Nephron progenitor cell (in vitro differentiated cells): ENCODE results near the gene RBMS3.

Experiments
- DNase-seq: peaks from one replicate; pipeline ENCODE4 v3.0.0; 2021
- H3K27ac Mint-ChIP-seq: 2 replicates; pipeline ENCODE4 v1.8.0; 2021; ENCODE audit warnings: mild to moderate bottlenecking, moderate library complexity, mixed read lengths
- H3K27me3 Mint-ChIP-seq: 2 replicates; pipeline ENCODE4 v1.8.0; 2021; ENCODE audit warnings: mild to moderate bottlenecking, low read depth, mixed read lengths; ENCODE audit not compliant: poor library complexity
- H3K36me3 Mint-ChIP-seq: 2 replicates; pipeline ENCODE4 v1.8.0; 2021; ENCODE audit warnings: low read depth, mixed read lengths
- H3K4me1 Mint-ChIP-seq: 2 replicates; pipeline ENCODE4 v1.8.0; 2021; ENCODE audit warnings: mixed read lengths
- H3K4me3 Mint-ChIP-seq: 2 replicates; pipeline ENCODE4 v1.8.0; 2021; ENCODE audit warnings: mild to moderate bottlenecking, moderate library complexity, mixed read lengths
- H3K9me3 Mint-ChIP-seq: 2 replicates; pipeline ENCODE4 v1.8.0; 2021; ENCODE audit warnings: mild to moderate bottlenecking, moderate library complexity, mixed read lengths
- CTCF ChIP-seq: fragments of 200-600 bp; sonication (generic); IDR thresholded peaks from 2 replicates; pipeline ENCODE4 v1.5.0; 2021; ENCODE audit warnings: antibody characterized with exemption

The RBMS3 gene

DNA sequence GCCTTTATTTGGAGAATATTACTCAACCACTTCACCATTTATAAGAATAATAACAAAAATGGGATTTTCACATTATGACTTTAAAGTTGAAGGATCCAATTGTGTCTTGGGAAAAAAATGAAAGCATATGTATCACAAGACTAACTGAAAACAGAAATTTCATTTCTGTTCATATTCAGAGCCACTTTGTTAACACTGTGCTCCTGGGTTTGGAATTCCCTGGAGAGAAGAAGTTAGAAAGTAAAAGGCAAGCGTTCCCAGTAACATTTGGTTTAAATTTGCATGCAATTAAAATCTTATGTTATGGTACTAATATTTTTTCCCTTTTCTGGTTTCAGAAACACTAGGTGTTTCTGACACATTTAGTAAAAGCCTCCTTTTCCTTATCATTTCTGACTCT, 230.8 kb downstream of the RBMS3 start:
- Mint-ChIP-seq H3K27me3 (peaks cover 2% of the 10 kb centered on the region), H3K27ac (no peak overlapping the region), H3K4me1 (peaks cover 11% of the 10 kb centered on the region), H3K9me3 (peaks cover 9% of the 10 kb centered on the region), H3K36me3 (no peaks in the 10 kb centered on the region), H3K4me3 (no peak overlapping the region)
- TF ChIP-seq CTCF: no peak
- no peak for DNase-seq

DNA sequence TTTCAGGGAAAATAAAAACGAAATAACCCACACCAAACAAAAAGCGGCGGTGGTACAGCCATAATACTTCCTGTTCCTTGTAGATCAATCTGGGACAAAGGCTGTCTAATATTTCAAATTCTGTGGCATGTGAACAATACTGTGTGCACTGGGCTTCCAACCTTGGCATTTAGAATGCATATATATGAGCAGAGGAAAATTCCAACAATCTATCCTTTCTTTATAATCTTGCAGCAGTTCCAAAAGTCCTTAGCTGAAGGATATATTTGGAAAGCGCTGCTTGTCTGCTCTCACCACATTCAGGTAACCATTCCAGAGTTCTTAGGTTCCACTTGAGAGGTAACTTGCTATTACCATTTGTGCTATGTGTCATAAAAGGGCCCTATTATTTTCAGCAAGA, 231.8 kb downstream of the RBMS3 start:
- Mint-ChIP-seq H3K9me3 (peaks cover 9% of the 10 kb centered on the region), H3K4me3 (no peak overlapping the region), H3K27me3 (peaks cover 2% of the 10 kb centered on the region), H3K36me3 (no peaks in the 10 kb centered on the region), H3K4me1 (peaks cover 6% of the 10 kb centered on the region), H3K27ac (no peak overlapping the region)
- DNase-seq: no peak
- no peak for TF ChIP-seq CTCF

- Mint-ChIP-seq H3K4me1 (peaks cover 6% of the 10 kb centered on the region), H3K36me3 (no peaks in the 10 kb centered on the region), H3K27ac (no peak overlapping the region), H3K4me3 (no peak overlapping the region), H3K9me3 (peaks cover 9% of the 10 kb centered on the region), H3K27me3 (peaks cover 2% of the 10 kb centered on the region)
- TF ChIP-seq CTCF: no peak
- DNase-seq: no peak
Observed at GRCh38 chr3:29513236-29513635, 232.4 kb downstream of the RBMS3 start.

DNA sequence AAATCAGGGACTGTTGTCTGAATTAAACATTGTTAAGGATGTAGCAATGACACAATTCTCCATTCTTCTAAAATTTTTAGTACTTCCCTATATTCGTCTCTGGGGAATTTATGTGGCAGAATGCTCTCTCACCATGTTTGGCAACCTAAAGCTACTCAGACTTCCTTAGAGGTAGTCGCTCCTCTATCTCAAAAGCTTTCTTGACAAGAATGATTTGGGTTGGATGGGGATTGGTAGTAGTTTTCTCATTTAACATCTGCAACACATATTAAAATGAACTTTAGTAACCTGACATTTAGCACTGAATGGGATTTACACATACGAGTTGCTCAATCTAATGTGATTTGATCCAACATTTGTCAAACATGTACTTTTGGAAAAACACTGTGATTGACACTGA, 233.3 kb downstream of the RBMS3 start:
- no peak for TF ChIP-seq CTCF
- Mint-ChIP-seq H3K4me1 (peaks cover 6% of the 10 kb centered on the region), H3K27ac (no peak overlapping the region), H3K9me3 (peaks cover 4% of the 10 kb centered on the region), H3K4me3 (no peak overlapping the region), H3K36me3 (no peaks in the 10 kb centered on the region), H3K27me3 (peaks cover 2% of the 10 kb centered on the region)
- no peak for DNase-seq

- peaks cover 6% of the 10 kb centered on the region for H3K4me1 Mint-ChIP-seq
- no peaks in the 10 kb centered on the region for H3K36me3 Mint-ChIP-seq
- no peak overlapping the region for H3K4me3 Mint-ChIP-seq
- DNase-seq: no peak
- no peak for TF ChIP-seq CTCF
- no peak overlapping the region for H3K27ac Mint-ChIP-seq
- no peaks in the 10 kb centered on the region for H3K27me3 Mint-ChIP-seq
- no peaks in the 10 kb centered on the region for H3K9me3 Mint-ChIP-seq
Observed at GRCh38 chr3:29514912-29515311, 234.0 kb downstream of the RBMS3 start.

DNA sequence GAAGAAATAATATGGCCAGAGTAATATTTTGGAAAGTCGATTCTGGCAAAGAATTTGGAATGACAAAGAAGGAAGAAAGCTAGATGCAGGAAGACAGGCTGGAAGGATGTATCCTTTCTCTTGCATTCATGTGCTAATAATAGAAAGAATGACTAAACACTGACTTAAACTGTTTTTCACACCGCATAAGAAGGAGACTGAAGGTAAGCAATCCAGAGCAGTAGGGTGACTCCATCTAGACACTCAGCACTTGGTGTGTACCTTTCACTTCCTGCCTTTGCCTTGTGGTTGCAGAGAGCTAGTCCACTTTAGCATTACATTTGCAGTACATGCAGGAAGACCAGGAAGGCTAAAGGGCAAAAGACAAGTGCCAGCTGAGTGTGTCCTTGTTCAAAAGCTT, 234.6 kb downstream of the RBMS3 start:
- no peak for DNase-seq
- no peaks in the 10 kb centered on the region for H3K36me3 Mint-ChIP-seq
- no peaks in the 10 kb centered on the region for H3K9me3 Mint-ChIP-seq
- H3K27ac Mint-ChIP-seq: no peak overlapping the region
- peaks cover 6% of the 10 kb centered on the region for H3K4me1 Mint-ChIP-seq
- H3K27me3 Mint-ChIP-seq: no peaks in the 10 kb centered on the region
- H3K4me3 Mint-ChIP-seq: no peak overlapping the region
- TF ChIP-seq CTCF: no peak
